Measurements from ENCODE around the gene ESYT1. TPM values are rescaled to one million over a fixed set of nuclear protein-coding genes. Genes with fewer than 3 reads are reported as not detected.
A peak's percentile ranks its signal among the peaks of the same experiment; 100 is the strongest.

ESYT1 gene
- polyA plus RNA-seq, 1 experiment, result 127 TPM

GRCh38 chr12:56120158-56120846 is 7.8 kb upstream of the ESYT1 start:
- Histone ChIP-seq H3K4me3 (ENCODE audit: low read depth, low read length) (no peak overlapping the region), H3K9me3 (ENCODE audit: control insufficient read depth, insufficient read depth, low read length) (no peaks in the 10 kb centered on the region; the same call in 1 of the 2 replicates), H3K27ac (ENCODE audit: low read depth, low read length) (peak overlapping the region; percentile 22), H3K27me3 (ENCODE audit: control insufficient read depth, insufficient read depth, low read length) (no peaks in the 10 kb centered on the region)
- TF ChIP-seq CTCF (IDR thresholded peaks at IDR 0.05; ENCODE audit: low read depth, low read length), result no peak
- DNase-seq (ENCODE audit: low read depth, low spot score), result no peak
- ChIA-PET CTCF (interaction anchor here (0.6 to 5.3 kb wide), 16 partner anchors 8 to 148 kb away, joined by 3 to 96 read pairs (median 6); partner anchors contain the start of genes ESYT1, MYL6, PA2G4 and RNF41), POLR2A (interaction anchor here (0.6 to 3.6 kb wide), 7 partner anchors 7 to 101 kb away, joined by 3 to 40 read pairs (median 5); partner anchors contain the start of genes ESYT1, MYL6, RNF41 and SMARCC2)

GRCh38 chr12:56121204-56121870 is 6.7 kb upstream of the ESYT1 start:
- Histone ChIP-seq H3K27me3 (ENCODE audit: control insufficient read depth, insufficient read depth, low read length) (no peaks in the 10 kb centered on the region), H3K4me3 (ENCODE audit: low read depth, low read length) (no peak overlapping the region), H3K9me3 (ENCODE audit: control insufficient read depth, insufficient read depth, low read length) (no peaks in the 10 kb centered on the region; the same call in 1 of the 2 replicates), H3K27ac (ENCODE audit: low read depth, low read length) (no peak overlapping the region)
- TF ChIP-seq CTCF (IDR thresholded peaks at IDR 0.05; ENCODE audit: low read depth, low read length), result no peak
- ChIA-PET CTCF (interaction anchor here (5.3 kb wide), 1 partner anchor 67 kb away, joined by 96 read pairs; the partner anchor contains the start of gene SMARCC2), POLR2A (no interaction called here)
- DNase-seq (ENCODE audit: low read depth, low spot score), result no peak

- no peaks in the 10 kb centered on the region for H3K27me3 ChIP-seq (ENCODE audit: control insufficient read depth, insufficient read depth, low read length)
- H3K27ac ChIP-seq (ENCODE audit: low read depth, low read length), result no peak overlapping the region
- no peak overlapping the region for H3K4me3 ChIP-seq (ENCODE audit: low read depth, low read length)
- TF ChIP-seq CTCF (IDR thresholded peaks at IDR 0.05; ENCODE audit: low read depth, low read length), result no peak
- no peaks in the 10 kb centered on the region; the same call in 1 of the 2 replicates for H3K9me3 ChIP-seq (ENCODE audit: control insufficient read depth, insufficient read depth, low read length)
- no peak for DNase-seq (ENCODE audit: low read depth, low spot score)
- ChIA-PET POLR2A (interaction anchor here (0.6 kb wide), 1 partner anchor 78 kb away, joined by 4 read pairs; no protein-coding TSS in a partner anchor), CTCF (interaction anchor here (1.3 kb wide), 1 partner anchor 67 kb away, joined by 4 read pairs; no protein-coding TSS in a partner anchor)
Observed at GRCh38 chr12:56122637-56123036, 5.4 kb upstream of the ESYT1 start.

GRCh38 chr12:56124133-56124532 is 3.9 kb upstream of the ESYT1 start:
- Histone ChIP-seq H3K4me3 (ENCODE audit: low read depth, low read length) (no peak overlapping the region), H3K27me3 (ENCODE audit: control insufficient read depth, insufficient read depth, low read length) (no peaks in the 10 kb centered on the region), H3K9me3 (ENCODE audit: control insufficient read depth, insufficient read depth, low read length) (no peaks in the 10 kb centered on the region; the same call in 1 of the 2 replicates), H3K27ac (ENCODE audit: low read depth, low read length) (no peak overlapping the region)
- ChIA-PET CTCF (interaction anchor here (1.7 to 5.3 kb wide), 2 partner anchors 65 to 128 kb away, joined by 6 to 51 read pairs; partner anchors contain the start of gene SMARCC2), POLR2A (interaction anchor here (1.4 kb wide), 1 partner anchor 66 kb away, joined by 5 read pairs; the partner anchor contains the start of gene SMARCC2)
- DNase-seq (ENCODE audit: low read depth, low spot score), result no peak
- TF ChIP-seq CTCF (IDR thresholded peaks at IDR 0.05; ENCODE audit: low read depth, low read length), result no peak
